Measurements from ENCODE around the gene LY6G6F.
A peak's percentile ranks its signal among the peaks of the same experiment; 100 is the strongest.

Gene LY6G6F

GRCh38 chr6:31706599-31706998 lies at the start of gene LY6G6F:
Gene LY6G6F, plus strand, starts transcription at chr6:31706866. Its CDS starts 41 bp downstream, at chr6:31706907.
- DNase-seq, result no peak

- peak; percentile 52 for DNase-seq
These were observed 49.1 kb upstream of the LY6G6F start for GRCh38 chr6:31657406-31658157.

- DNase-seq, result no peak
These were observed 48.4 kb upstream of the LY6G6F start for GRCh38 chr6:31658158-31658688.

- no peak for DNase-seq
These were observed 47.5 kb upstream of the LY6G6F start for GRCh38 chr6:31658983-31659648.

- peak; percentile 50 for DNase-seq
These were observed 46.9 kb upstream of the LY6G6F start for GRCh38 chr6:31659649-31660380.

- peak; percentile 82 for DNase-seq
These were observed 46.0 kb upstream of the LY6G6F start, which contains the start of gene C6orf47 for GRCh38 chr6:31660381-31661261. Gene C6orf47, minus strand, starts transcription at chr6:31660778. Its CDS starts 831 bp downstream, at chr6:31659947.

GRCh38 chr6:31661262-31662123 lies 45.2 kb upstream of the LY6G6F start:
- DNase-seq, result no peak

GRCh38 chr6:31662124-31662723 lies 44.4 kb upstream of the LY6G6F start:
- DNase-seq, result no peak

- DNase-seq, result no peak
These were observed 43.3 kb upstream of the LY6G6F start for GRCh38 chr6:31663126-31663960.

- DNase-seq, result no peak
These were observed 42.5 kb upstream of the LY6G6F start for GRCh38 chr6:31663961-31664789.

GRCh38 chr6:31664790-31665500 lies 41.7 kb upstream of the LY6G6F start, which contains the start of gene GPANK1:
Gene GPANK1, minus strand, starts transcription at chr6:31664997. Its CDS starts 519 bp downstream, at chr6:31664478.
- peak; percentile 93 for DNase-seq

GRCh38 chr6:31665501-31666336 lies 40.9 kb upstream of the LY6G6F start, which contains the start of gene CSNK2B:
Gene CSNK2B, plus strand, starts transcription at chr6:31666080. Its CDS starts 752 bp downstream, at chr6:31666832.
- peak; percentile 99 for DNase-seq

GRCh38 chr6:31666337-31666965 lies 40.2 kb upstream of the LY6G6F start:
- DNase-seq, result no peak

- no peak for DNase-seq
These were observed 37.0 kb upstream of the LY6G6F start, which contains the start of gene LY6G5B for GRCh38 chr6:31669676-31670075. Gene LY6G5B, plus strand, starts transcription at chr6:31669976. Its CDS starts 975 bp downstream, at chr6:31670951.

GRCh38 chr6:31676322-31676903 lies 30.3 kb upstream of the LY6G6F start:
- no peak for DNase-seq

- DNase-seq, result no peak
These were observed 29.8 kb upstream of the LY6G6F start for GRCh38 chr6:31676904-31677303.

Measured in activated CD4-positive, alpha-beta T cell treated with anti-CD3 and anti-CD28 coated beads for 48 hours (primary cell).